Measurements from ENCODE around the gene CYBC1.

The CYBC1 gene

DNA sequence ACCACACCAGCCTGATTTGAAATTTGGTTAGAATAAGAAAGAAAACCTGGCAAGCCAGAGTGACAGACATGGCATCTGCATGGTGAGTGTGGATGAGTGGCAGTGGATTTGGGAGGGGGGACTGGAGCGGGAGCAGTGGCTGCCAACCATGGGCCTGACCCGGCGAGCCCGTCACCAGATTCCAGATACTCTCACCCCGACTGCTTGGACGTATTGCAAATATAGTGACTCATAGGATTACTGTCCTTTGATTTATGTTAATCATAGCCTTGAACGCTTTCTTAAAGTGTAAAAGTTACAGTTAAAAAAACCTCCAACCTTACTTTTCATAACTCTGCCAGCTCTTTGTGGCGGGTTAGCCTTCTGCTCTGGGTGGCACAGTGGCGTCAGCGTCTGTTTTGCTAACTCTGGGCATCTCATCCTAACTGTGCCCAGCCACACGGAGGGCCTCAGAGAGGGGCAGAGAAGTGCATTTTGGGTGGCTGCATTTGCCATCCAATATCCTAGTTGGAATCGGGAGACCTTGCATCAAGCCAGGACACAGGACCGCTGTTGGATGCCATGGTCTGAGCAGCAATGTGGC is 42.2 kb upstream of the CYBC1 start:
- Histone ChIP-seq H3K79me2 (ENCODE audit: insufficient read depth, low read length) (no peaks in the 10 kb centered on the region), H4K20me1 (ENCODE audit: insufficient read depth, low read length) (no peaks in the 10 kb centered on the region), H3K4me2 (ENCODE audit: low read length) (no peak overlapping the region), H3K9me2 (ENCODE audit: low read depth, low read length) (no peaks in the 10 kb centered on the region), H3K27ac (ENCODE audit: low read depth, low read length, poor library complexity, severe bottlenecking) (peak overlapping the region; percentile 54), H3K9me3 (ENCODE audit: low read length) (no peaks in the 10 kb centered on the region), H3K4me1 (ENCODE audit: insufficient read depth, low read length, severe bottlenecking) (peaks cover 66% of the 10 kb centered on the region), H2AFZ (ENCODE audit: low read length) (no peak overlapping the region), H3K27me3 (ENCODE audit: insufficient read depth, low read length) (no peaks in the 10 kb centered on the region), H3K36me3 (ENCODE audit: insufficient read depth, low read length) (peaks cover 13% of the 10 kb centered on the region; the same call in 1 of the 2 replicates), H3K9ac (ENCODE audit: low read length) (no peak overlapping the region), H3F3A (ENCODE audit: insufficient read depth, low read length) (0 out of 2 replicates have a peak, but pooled peaks cover 6% of the 10 kb centered on the region), H3K4me3 (ENCODE audit: low read depth, low read length, poor library complexity, severe bottlenecking) (no peak overlapping the region)
- no peak for TF ChIP-seq CTCF (IDR thresholded peaks at IDR 0.05; ENCODE audit: low read length)
- no peak for TF ChIP-seq EZH2 (IDR thresholded peaks at IDR 0.05; ENCODE audit: borderline replicate concordance, low read length)

DNA sequence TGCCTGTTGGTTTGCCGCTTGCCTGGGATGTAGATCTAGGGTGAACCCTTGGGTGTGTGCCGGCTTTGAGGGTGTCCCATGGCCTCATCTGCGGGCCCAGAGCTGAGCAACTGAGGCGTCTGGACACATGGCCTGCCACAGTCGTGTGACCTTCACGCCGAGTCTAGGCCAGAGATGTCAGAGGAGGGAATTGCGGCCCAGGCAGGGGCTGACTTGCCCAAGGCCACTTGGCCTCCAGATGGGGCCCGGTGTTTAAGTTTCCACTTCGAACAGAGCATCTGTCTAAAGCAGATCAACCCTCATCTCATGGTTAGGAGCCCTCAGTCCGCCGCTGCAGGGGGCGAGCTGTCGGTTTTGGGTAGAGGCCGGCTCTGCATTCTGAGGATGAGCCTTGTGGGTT is 41.0 kb upstream of the CYBC1 start:
- H3K36me3 ChIP-seq (ENCODE audit: insufficient read depth, low read length) = peaks cover 20% of the 10 kb centered on the region; the same call in 1 of the 2 replicates
- peak overlapping the region; percentile 92 for H3K27ac ChIP-seq (ENCODE audit: low read depth, low read length, poor library complexity, severe bottlenecking)
- H4K20me1 ChIP-seq (ENCODE audit: insufficient read depth, low read length) = no peaks in the 10 kb centered on the region
- H2AFZ ChIP-seq (ENCODE audit: low read length) = no peak overlapping the region
- no peaks in the 10 kb centered on the region for H3K27me3 ChIP-seq (ENCODE audit: insufficient read depth, low read length)
- 0 out of 2 replicates have a peak, but pooled peaks cover 5% of the 10 kb centered on the region for H3F3A ChIP-seq (ENCODE audit: insufficient read depth, low read length)
- TF ChIP-seq EZH2 (IDR thresholded peaks at IDR 0.05; ENCODE audit: borderline replicate concordance, low read length) (no peak), CTCF (IDR thresholded peaks at IDR 0.05; ENCODE audit: low read length) (no peak)
- no peaks in the 10 kb centered on the region for H3K79me2 ChIP-seq (ENCODE audit: insufficient read depth, low read length)
- H3K9ac ChIP-seq (ENCODE audit: low read length) = no peak overlapping the region
- H3K4me1 ChIP-seq (ENCODE audit: insufficient read depth, low read length, severe bottlenecking) = peaks cover 57% of the 10 kb centered on the region
- H3K9me2 ChIP-seq (ENCODE audit: low read depth, low read length) = no peaks in the 10 kb centered on the region
- no peak overlapping the region for H3K4me3 ChIP-seq (ENCODE audit: low read depth, low read length, poor library complexity, severe bottlenecking)
- no peak overlapping the region for H3K4me2 ChIP-seq (ENCODE audit: low read length)
- H3K9me3 ChIP-seq (ENCODE audit: low read length) = no peaks in the 10 kb centered on the region

- no peak overlapping the region for H2AFZ ChIP-seq (ENCODE audit: low read length)
- H3K9me2 ChIP-seq (ENCODE audit: low read depth, low read length) = no peaks in the 10 kb centered on the region
- peaks cover 53% of the 10 kb centered on the region for H3K4me1 ChIP-seq (ENCODE audit: insufficient read depth, low read length, severe bottlenecking)
- H3K9ac ChIP-seq (ENCODE audit: low read length) = no peak overlapping the region; the same call in 1 of the 2 replicates
- no peaks in the 10 kb centered on the region for H3K9me3 ChIP-seq (ENCODE audit: low read length)
- H3K4me3 ChIP-seq (ENCODE audit: low read depth, low read length, poor library complexity, severe bottlenecking) = no peak overlapping the region
- H3K27ac ChIP-seq (ENCODE audit: low read depth, low read length, poor library complexity, severe bottlenecking) = peak overlapping the region; percentile 92
- TF ChIP-seq EZH2 (IDR thresholded peaks at IDR 0.05; ENCODE audit: borderline replicate concordance, low read length) = no peak
- no peak for TF ChIP-seq CTCF (IDR thresholded peaks at IDR 0.05; ENCODE audit: low read length)
- no peak overlapping the region for H3K4me2 ChIP-seq (ENCODE audit: low read length)
- H3K36me3 ChIP-seq (ENCODE audit: insufficient read depth, low read length) = peaks cover 24% of the 10 kb centered on the region; the same call in 1 of the 2 replicates
- 0 out of 2 replicates have a peak, but pooled peaks cover 2% of the 10 kb centered on the region for H3F3A ChIP-seq (ENCODE audit: insufficient read depth, low read length)
- H3K79me2 ChIP-seq (ENCODE audit: insufficient read depth, low read length) = no peaks in the 10 kb centered on the region
- no peaks in the 10 kb centered on the region for H3K27me3 ChIP-seq (ENCODE audit: insufficient read depth, low read length)
- H4K20me1 ChIP-seq (ENCODE audit: insufficient read depth, low read length) = no peaks in the 10 kb centered on the region
These were observed 40.6 kb upstream of the CYBC1 start for GRCh38 chr17:82491196-82491530.

All from OCI-LY1 (cell line).